ENCODE data around the gene FLNB.

DNA sequence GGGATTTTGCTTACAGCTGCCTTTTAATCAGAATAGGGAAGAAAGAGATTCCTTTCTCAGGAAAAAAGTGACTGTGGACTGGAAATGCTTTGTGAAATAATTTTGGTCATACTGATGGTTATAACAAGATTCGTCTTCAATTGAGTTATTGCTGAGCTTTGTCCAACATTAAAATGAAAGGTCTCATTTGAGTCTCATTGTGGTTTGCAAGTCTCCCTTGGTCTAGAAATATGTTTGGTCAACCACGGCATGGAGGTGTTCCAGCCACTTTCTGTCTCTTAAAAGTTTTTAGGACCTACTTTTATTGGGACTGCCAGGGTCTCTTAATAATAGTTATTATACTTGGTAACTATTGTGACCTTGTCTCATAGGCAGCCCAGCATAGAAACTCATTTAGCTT lies 15.3 kb downstream of the FLNB start:
- TF ChIP-seq, protein P1, sequence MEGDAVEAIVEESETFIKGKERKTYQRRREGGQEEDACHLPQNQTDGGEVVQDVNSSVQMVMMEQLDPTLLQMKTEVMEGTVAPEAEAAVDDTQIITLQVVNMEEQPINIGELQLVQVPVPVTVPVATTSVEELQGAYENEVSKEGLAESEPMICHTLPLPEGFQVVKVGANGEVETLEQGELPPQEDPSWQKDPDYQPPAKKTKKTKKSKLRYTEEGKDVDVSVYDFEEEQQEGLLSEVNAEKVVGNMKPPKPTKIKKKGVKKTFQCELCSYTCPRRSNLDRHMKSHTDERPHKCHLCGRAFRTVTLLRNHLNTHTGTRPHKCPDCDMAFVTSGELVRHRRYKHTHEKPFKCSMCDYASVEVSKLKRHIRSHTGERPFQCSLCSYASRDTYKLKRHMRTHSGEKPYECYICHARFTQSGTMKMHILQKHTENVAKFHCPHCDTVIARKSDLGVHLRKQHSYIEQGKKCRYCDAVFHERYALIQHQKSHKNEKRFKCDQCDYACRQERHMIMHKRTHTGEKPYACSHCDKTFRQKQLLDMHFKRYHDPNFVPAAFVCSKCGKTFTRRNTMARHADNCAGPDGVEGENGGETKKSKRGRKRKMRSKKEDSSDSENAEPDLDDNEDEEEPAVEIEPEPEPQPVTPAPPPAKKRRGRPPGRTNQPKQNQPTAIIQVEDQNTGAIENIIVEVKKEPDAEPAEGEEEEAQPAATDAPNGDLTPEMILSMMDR (IDR thresholded peaks at IDR 0.05; ENCODE audit: control extremely low read depth in 1 of 3, insufficient read depth in 1 of 3, low read depth in 1 of 3, low read length in 3 of 3), result no peak
- no peak for TF ChIP-seq RAD21 (IDR thresholded peaks at IDR 0.05 in 1 of 2, conservative IDR thresholded peaks at IDR 0.05 in 1 of 2; ENCODE audit: low read depth in 2 of 2, low read length in 2 of 2)
- no peak for TF ChIP-seq GABPA (IDR thresholded peaks at IDR 0.05; ENCODE audit: borderline replicate concordance, insufficient read depth, low read length)
- TF ChIP-seq BCL11A (IDR thresholded peaks at IDR 0.05; ENCODE audit: low read depth in 2 of 2, low read length in 2 of 2), result no peak
